ENCODE results near the gene ALAD.
"Not testable (repeated sequence)": the region's sequence is repeated elsewhere in the genome, so short reads cannot be mapped to it uniquely, and the experiment has no call there.

The ALAD gene

DNA sequence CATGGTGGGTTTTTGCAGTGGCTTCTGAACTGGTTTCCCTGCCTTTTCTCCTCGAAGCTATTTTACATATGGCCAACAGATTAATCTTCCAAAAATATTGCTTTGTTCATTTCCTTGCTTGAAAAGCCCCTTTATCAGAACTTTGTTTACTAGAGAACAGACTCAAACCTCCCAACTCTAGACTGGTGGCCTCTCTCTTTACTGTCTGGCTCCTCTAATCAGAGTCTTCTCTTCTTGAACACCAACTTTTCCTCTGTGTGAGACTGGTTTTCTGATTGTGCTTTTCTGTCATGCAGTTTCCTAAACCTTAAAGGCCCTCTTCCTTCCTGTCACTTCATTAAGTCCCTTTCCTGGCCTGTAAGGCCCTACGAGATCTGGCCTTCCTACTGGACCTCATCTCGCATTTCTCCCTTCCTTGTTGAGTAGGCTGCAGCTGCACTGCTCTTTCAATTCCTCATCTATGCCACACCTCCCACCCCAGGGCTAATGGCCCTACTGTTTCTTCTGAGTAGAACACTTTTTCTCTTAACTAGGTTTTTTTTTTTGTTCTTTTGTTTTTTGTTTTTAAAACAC, 15.2 kb upstream of the ALAD start:
- peaks cover 2% of the 10 kb centered on the region for H3K36me3 Mint-ChIP-seq (ENCODE audit: insufficient read depth)
- no peak for ATAC-seq (replicated peaks)

DNA sequence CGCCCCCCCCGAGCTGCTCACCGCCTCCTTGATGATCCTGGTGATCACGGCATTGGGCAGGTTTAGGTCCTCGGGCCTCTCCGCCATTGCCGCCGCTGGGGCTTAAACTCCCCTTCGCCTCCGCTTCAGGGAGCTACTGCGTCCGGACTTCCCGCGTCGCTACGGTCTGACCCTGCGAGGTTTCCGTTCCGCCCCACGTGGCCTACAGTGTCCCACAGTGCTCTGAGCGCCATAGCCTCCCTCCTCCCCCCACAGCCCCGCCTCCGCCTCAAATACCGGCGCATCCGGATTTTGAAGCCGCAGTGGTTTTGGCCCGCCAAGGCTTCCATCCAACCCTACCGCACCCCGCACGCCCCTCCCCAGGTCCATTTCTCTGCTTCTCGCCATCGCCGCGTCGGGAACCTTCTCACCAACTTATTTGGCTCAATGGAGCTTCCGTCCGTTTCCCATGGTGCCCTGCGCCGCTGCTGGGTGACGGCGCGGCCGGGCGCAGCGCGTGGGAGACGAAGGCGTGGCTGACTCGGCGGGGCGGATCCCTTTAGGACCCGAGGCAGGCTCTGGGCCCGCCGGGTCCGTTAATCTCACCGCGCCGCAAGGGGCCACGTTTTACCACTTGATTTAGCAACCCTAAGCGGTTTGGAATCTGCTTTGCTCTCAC, 9.3 kb upstream of the ALAD start, which contains the start of the genes C9orf43 and POLE3:
Gene C9orf43 (plus strand): TSS at position 541 of the 658 bp plus-strand sequence. CDS start 2,747 bp downstream, outside the sequence.
Gene POLE3 (minus strand): TSS at position 469 of the 658 bp plus-strand sequence. CDS start 382 bp downstream, at position 87.
- ATAC-seq (replicated peaks) = peak; percentile 88
- peaks cover 47% of the 10 kb centered on the region for H3K36me3 Mint-ChIP-seq (ENCODE audit: insufficient read depth)

More for the DNA sequence above, 15.2 kb upstream of the ALAD start:
- Mint-ChIP-seq H3K4me3 (no peak overlapping the region), H3K27me3 (no peaks in the 10 kb centered on the region), H3K9me3 (no peaks in the 10 kb centered on the region), H3K27ac (no peak overlapping the region), H3K4me1 (ENCODE audit: low read depth in 2 of 2) (no peaks in the 10 kb centered on the region)
- DNase-seq = no peak

DNA sequence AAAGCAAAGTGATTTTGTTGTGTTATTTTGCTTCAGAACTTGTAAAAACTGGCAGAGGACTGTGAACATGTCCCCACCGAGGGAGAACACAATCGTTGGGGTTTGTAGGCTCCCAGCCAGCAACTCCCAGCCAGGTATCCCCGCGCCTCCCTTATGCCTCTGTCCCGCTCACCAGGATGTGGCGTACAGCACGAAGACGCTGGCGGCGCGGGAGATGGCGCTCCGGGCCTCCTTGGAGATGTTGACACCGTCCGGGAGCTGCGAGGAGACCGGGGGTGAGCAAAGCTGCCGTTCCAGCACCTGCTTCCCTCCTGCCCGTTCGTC, 8.8 kb upstream of the ALAD start:
- no peak for DNase-seq
- Mint-ChIP-seq H3K9me3 (no peaks in the 10 kb centered on the region), H3K36me3 (ENCODE audit: insufficient read depth) (peaks cover 47% of the 10 kb centered on the region), H3K27me3 (no peaks in the 10 kb centered on the region), H3K4me3 (peak overlapping the region; percentile 98), H3K4me1 (ENCODE audit: low read depth in 2 of 2) (peaks cover 23 to 25% of the 10 kb centered on the region in 2 donors), H3K27ac (peak overlapping the region; percentile 98 to 99)
- no peak for ATAC-seq (replicated peaks)

More for the DNA sequence above, 9.3 kb upstream of the ALAD start, which contains the start of the genes C9orf43 and POLE3:
- peak within 1 kb of the TSS; percentile 98 to 99 for H3K27ac Mint-ChIP-seq
- peak within 1 kb of the TSS; percentile 98 for H3K4me3 Mint-ChIP-seq
- H3K27me3 Mint-ChIP-seq = no peaks in the 10 kb centered on the region
- H3K4me1 Mint-ChIP-seq (ENCODE audit: low read depth in 2 of 2) = peaks cover 23 to 25% of the 10 kb centered on the region in 2 donors
- no peaks in the 10 kb centered on the region for H3K9me3 Mint-ChIP-seq
- DNase-seq = peak; percentile 94

GRCh38 chr9:113409481-113409880, 8.4 kb upstream of the ALAD start:
- DNase-seq (no peak), ATAC-seq (replicated peaks) (no peak)
- H3K4me1 Mint-ChIP-seq (ENCODE audit: low read depth in 2 of 2) = peaks cover 23 to 25% of the 10 kb centered on the region in 2 donors
- H3K36me3 Mint-ChIP-seq (ENCODE audit: insufficient read depth) = peaks cover 49% of the 10 kb centered on the region
- no peaks in the 10 kb centered on the region for H3K27me3 Mint-ChIP-seq
- H3K9me3 Mint-ChIP-seq = no peaks in the 10 kb centered on the region
- H3K4me3 Mint-ChIP-seq = peak overlapping the region; percentile 98
- H3K27ac Mint-ChIP-seq = peak overlapping the region; percentile 98 to 99

DNA sequence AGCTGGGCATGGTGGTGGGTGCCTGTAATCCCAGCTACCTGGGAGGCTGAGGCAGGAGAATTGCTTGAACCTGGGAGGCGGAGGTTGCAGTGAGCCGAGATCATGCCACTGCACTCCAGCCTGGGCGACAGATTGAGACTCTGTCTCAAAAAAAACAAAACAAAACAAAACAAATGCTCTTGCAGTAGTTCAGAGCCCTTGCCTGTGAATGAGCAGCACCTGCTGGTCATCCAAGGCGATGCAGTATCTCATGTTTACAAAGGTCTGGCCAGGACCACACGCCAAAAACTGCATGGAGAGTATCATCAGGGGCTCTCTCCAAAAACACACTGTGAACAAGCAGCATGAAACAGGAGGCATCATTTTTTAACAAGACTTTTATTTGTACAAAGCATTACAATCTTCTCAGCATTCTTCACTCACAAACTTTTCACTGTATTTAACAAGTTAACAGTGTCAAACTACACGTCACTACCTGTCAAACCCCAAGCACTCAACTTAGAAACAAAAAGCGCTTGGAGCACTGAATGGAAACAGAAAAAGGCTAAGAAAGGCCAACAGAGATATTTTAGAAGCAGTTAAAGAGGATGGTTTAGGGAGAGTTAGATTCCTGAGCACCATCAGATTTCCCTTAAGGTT, 5.9 kb upstream of the ALAD start:
- H3K27ac Mint-ChIP-seq = peak overlapping the region; percentile 16 to 84
- H3K4me3 Mint-ChIP-seq = peak overlapping the region; percentile 18 to 37
- H3K36me3 Mint-ChIP-seq (ENCODE audit: insufficient read depth) = peaks cover 50% of the 10 kb centered on the region
- H3K27me3 Mint-ChIP-seq, H3K9me3 Mint-ChIP-seq: not testable (repeated sequence)
- DNase-seq (peak; percentile 44 to 56 (median 48)), ATAC-seq (replicated peaks) (peak; percentile 7)
- H3K4me1 Mint-ChIP-seq (ENCODE audit: low read depth in 2 of 2) = peaks cover 23 to 25% of the 10 kb centered on the region in 2 donors

- H3K27me3 Mint-ChIP-seq; H3K4me3 Mint-ChIP-seq; DNase-seq; H3K9me3 Mint-ChIP-seq; ATAC-seq (replicated peaks): not testable (repeated sequence)
- Mint-ChIP-seq H3K4me1 (ENCODE audit: low read depth in 2 of 2) (peaks cover 28 to 29% of the 10 kb centered on the region in 2 donors), H3K36me3 (ENCODE audit: insufficient read depth) (peaks cover 49% of the 10 kb centered on the region), H3K27ac (peak overlapping the region; percentile 16 to 84)
Observed at GRCh38 chr9:113406353-113406752, 5.3 kb upstream of the ALAD start.

GRCh38 chr9:113403646-113404045, 2.6 kb upstream of the ALAD start:
- no peak for ATAC-seq (replicated peaks)
- Mint-ChIP-seq H3K4me3 (no peak overlapping the region), H3K27ac (peak overlapping the region in 1 of 2 donors; percentile 91)

DNA sequence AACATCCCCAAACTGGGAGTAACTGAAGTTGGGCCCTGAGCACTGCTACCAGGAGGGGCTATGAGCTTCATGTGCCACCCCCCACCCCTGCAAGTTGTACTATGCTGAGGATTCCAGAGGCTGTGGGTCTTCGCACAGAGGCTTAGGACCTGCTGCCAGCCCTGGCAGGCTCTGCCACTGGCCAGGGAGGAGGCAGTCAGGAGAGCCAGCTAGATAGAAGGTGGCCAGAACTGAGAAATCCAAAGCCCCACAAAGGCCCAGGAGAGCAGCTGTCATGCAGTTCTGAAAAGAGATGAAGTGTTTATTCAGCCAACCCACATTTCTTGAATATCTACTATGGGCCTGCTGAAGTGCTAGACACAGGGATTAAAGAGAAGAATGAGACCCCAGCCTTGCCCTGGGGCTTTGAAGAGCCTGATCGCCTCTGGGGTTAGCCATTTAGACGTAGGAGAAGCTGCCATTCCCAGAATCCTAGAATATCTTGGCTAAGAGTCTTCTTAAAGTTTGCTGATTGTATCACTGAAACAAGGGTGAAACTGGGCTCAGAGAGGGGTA, 1.4 kb downstream of the ALAD start:
- Mint-ChIP-seq H3K9me3 (no peaks in the 10 kb centered on the region), H3K4me3 (peak overlapping the region; percentile 90 to 93), H3K36me3 (ENCODE audit: insufficient read depth) (peaks cover 12% of the 10 kb centered on the region), H3K27ac (peak overlapping the region in 1 of 2 donors; percentile 53), H3K4me1 (ENCODE audit: low read depth in 2 of 2) (peaks cover 16 to 19% of the 10 kb centered on the region in 2 donors), H3K27me3 (no peaks in the 10 kb centered on the region)
- ATAC-seq (replicated peaks) (no peak), DNase-seq (no peak)

More at GRCh38 chr9:113403646-113404045, 2.6 kb upstream of the ALAD start:
- Mint-ChIP-seq H3K9me3 (no peaks in the 10 kb centered on the region), H3K4me1 (ENCODE audit: low read depth in 2 of 2) (peaks cover 28 to 30% of the 10 kb centered on the region in 2 donors), H3K27me3 (no peaks in the 10 kb centered on the region), H3K36me3 (ENCODE audit: insufficient read depth) (peaks cover 22% of the 10 kb centered on the region)
- DNase-seq = no peak

DNA sequence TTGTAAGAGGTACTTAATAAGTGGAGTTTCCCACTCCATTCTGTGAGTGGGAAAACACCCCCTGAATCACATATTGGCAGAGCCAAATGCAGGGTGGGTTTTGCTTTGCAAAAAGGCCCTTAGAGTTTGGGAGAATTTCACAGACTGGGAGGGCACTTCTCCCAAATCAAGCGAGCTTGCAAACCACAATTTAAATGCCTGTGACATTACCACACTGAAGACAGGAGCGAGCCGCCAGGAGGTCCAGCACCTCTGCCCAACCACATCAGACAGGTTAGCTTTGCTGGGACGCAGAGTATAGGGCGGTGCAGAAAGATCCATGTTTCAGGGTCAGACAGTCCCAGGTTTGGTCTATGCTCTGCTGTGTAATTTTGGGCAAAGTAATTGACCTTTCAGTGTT, 2.3 kb downstream of the ALAD start:
- Mint-ChIP-seq H3K27ac (no peak overlapping the region), H3K36me3 (ENCODE audit: insufficient read depth) (peaks cover 9% of the 10 kb centered on the region), H3K27me3 (no peaks in the 10 kb centered on the region), H3K4me3 (peak overlapping the region in 1 of 2 donors; percentile 93), H3K4me1 (ENCODE audit: low read depth in 2 of 2) (peaks cover 16 to 19% of the 10 kb centered on the region in 2 donors), H3K9me3 (no peaks in the 10 kb centered on the region)
- no peak for DNase-seq
- no peak for ATAC-seq (replicated peaks)

DNA sequence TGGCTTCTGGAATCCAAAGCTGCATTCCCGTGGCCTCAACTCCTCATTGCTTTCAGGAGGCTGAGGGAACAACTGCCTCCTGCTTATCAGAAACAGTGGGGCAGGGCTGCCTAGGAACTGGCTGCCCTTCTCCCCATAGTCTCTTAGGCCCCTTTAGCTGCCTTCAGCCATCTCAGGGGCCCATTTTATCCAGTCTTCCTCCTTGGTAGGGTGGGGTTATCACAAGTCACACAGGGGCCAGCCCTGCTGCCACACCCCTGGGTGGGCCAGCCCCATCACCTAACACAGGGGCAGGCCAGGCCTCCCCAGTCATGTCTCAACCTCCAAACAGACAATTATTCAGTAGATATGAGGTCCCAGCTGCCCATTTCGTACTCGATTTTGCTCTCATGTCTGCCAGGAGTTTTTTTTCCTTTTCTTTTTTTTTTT, 3.9 kb downstream of the ALAD start:
- no peak for ATAC-seq (replicated peaks)
- peaks cover 16 to 19% of the 10 kb centered on the region in 2 donors for H3K4me1 Mint-ChIP-seq (ENCODE audit: low read depth in 2 of 2)

GRCh38 chr9:113395000-113395861, 5.9 kb downstream of the ALAD start:
- no peaks in the 10 kb centered on the region for H3K27me3 Mint-ChIP-seq
- DNase-seq (no peak), ATAC-seq (replicated peaks) (no peak)
- peaks cover 13% of the 10 kb centered on the region for H3K36me3 Mint-ChIP-seq (ENCODE audit: insufficient read depth)
- H3K4me3 Mint-ChIP-seq = no peak overlapping the region
- H3K27ac Mint-ChIP-seq = no peak overlapping the region
- no peaks in the 10 kb centered on the region for H3K9me3 Mint-ChIP-seq
- peaks cover 11 to 14% of the 10 kb centered on the region in 2 donors for H3K4me1 Mint-ChIP-seq (ENCODE audit: low read depth in 2 of 2)

More for the DNA sequence above, 3.9 kb downstream of the ALAD start:
- Mint-ChIP-seq H3K9me3 (no peaks in the 10 kb centered on the region), H3K27me3 (no peaks in the 10 kb centered on the region), H3K27ac (peak overlapping the region in 1 of 2 donors; percentile 35), H3K4me3 (no peak overlapping the region), H3K36me3 (ENCODE audit: insufficient read depth) (peaks cover 13% of the 10 kb centered on the region)
- no peak for DNase-seq

DNA sequence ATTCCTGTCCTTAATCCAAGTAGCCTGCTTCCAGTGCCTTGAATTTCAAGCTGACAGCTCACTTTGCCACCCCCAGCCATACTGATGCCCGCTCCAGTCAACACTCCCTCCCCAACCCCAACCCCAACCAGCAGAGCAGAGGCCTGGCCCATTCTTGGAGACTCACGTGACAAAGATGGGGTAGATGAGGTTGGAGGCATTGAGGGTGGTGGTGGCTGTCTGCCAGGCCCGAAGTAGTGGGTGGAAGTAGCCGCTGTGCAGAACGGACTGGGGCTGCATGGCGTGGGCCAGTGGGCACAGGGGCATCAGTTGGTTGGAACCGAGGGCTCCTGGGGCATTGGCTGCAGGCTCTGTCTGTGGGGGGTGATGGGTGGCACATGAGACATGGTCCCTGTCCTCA, 7.8 kb downstream of the ALAD start:
- no peak for DNase-seq
- H3K27me3 Mint-ChIP-seq = no peaks in the 10 kb centered on the region
- ATAC-seq (replicated peaks) = no peak
- no peak overlapping the region for H3K4me3 Mint-ChIP-seq
- H3K9me3 Mint-ChIP-seq = no peaks in the 10 kb centered on the region
- no peak overlapping the region for H3K27ac Mint-ChIP-seq
- H3K4me1 Mint-ChIP-seq (ENCODE audit: low read depth in 2 of 2) = peaks cover 0 to 4% of the 10 kb centered on the region in 2 donors
- peaks cover 15% of the 10 kb centered on the region for H3K36me3 Mint-ChIP-seq (ENCODE audit: insufficient read depth)

Measured in effector memory CD8-positive, alpha-beta T cell (primary cell).